ENCODE data around the gene C3orf70. TPM values are rescaled to one million over a fixed set of nuclear protein-coding genes. Genes with fewer than 3 reads are reported as not detected.

The C3orf70 gene
- polyA plus RNA-seq, 1 experiment = 3.9 TPM

- DNase-seq (ENCODE audit: low read depth) = no peak
- H3K27me3 ChIP-seq (ENCODE audit: control insufficient read depth, insufficient read depth, low read length) = no peaks in the 10 kb centered on the region
- CTCF ChIA-PET = no interaction called here
- no peak for TF ChIP-seq CTCF (IDR thresholded peaks at IDR 0.05; ENCODE audit: insufficient read depth, low read depth, low read length)
- POLR2A ChIA-PET = interaction anchor here (0.5 kb wide), 1 partner anchor 9 kb away, joined by 3 read pairs; no protein-coding TSS in a partner anchor
- H3K36me3 ChIP-seq (ENCODE audit: control insufficient read depth, insufficient read depth, low read length) = no peaks in the 10 kb centered on the region
- H3K4me3 ChIP-seq (ENCODE audit: low read depth, low read length) = no peak overlapping the region
Measured at GRCh38 chr3:185059766-185060165, 93.1 kb downstream of the C3orf70 start.

GRCh38 chr3:185058796-185059195 is 94.1 kb downstream of the C3orf70 start:
- ChIA-PET CTCF (no interaction called here), POLR2A (no interaction called here)
- no peak for DNase-seq (ENCODE audit: low read depth)
- H3K4me3 ChIP-seq (ENCODE audit: low read depth, low read length) = no peak overlapping the region
- TF ChIP-seq CTCF (IDR thresholded peaks at IDR 0.05; ENCODE audit: insufficient read depth, low read depth, low read length) = no peak
- no peaks in the 10 kb centered on the region for H3K27me3 ChIP-seq (ENCODE audit: control insufficient read depth, insufficient read depth, low read length)
- no peaks in the 10 kb centered on the region for H3K36me3 ChIP-seq (ENCODE audit: control insufficient read depth, insufficient read depth, low read length)

GRCh38 chr3:185057829-185058228 is 95.0 kb downstream of the C3orf70 start:
- POLR2A ChIA-PET = no interaction called here
- no peak overlapping the region for H3K4me3 ChIP-seq (ENCODE audit: low read depth, low read length)
- no peak for DNase-seq (ENCODE audit: low read depth)
- no peak for TF ChIP-seq CTCF (IDR thresholded peaks at IDR 0.05; ENCODE audit: insufficient read depth, low read depth, low read length)
- no peaks in the 10 kb centered on the region for H3K36me3 ChIP-seq (ENCODE audit: control insufficient read depth, insufficient read depth, low read length)
- CTCF ChIA-PET = no interaction called here
- no peaks in the 10 kb centered on the region for H3K27me3 ChIP-seq (ENCODE audit: control insufficient read depth, insufficient read depth, low read length)

- Histone ChIP-seq H3K27me3 (ENCODE audit: control insufficient read depth, insufficient read depth, low read length) (no peaks in the 10 kb centered on the region), H3K4me3 (ENCODE audit: low read depth, low read length) (no peak overlapping the region), H3K36me3 (ENCODE audit: control insufficient read depth, insufficient read depth, low read length) (peaks cover 3% of the 10 kb centered on the region; the same call in 1 of the 2 replicates)
- no peak for TF ChIP-seq CTCF (IDR thresholded peaks at IDR 0.05; ENCODE audit: insufficient read depth, low read depth, low read length)
- no peak for DNase-seq (ENCODE audit: low read depth)
- ChIA-PET CTCF (interaction anchor here (0.8 kb wide), 1 partner anchor 14 kb away, joined by 5 read pairs; no protein-coding TSS in a partner anchor), POLR2A (no interaction called here)
Measured at GRCh38 chr3:185056908-185057307, 96.0 kb downstream of the C3orf70 start.

GRCh38 chr3:185052631-185053030 is 100.2 kb downstream of the C3orf70 start:
- Histone ChIP-seq H3K27me3 (ENCODE audit: control insufficient read depth, insufficient read depth, low read length) (no peaks in the 10 kb centered on the region), H3K4me3 (ENCODE audit: low read depth, low read length) (no peak overlapping the region), H3K36me3 (ENCODE audit: control insufficient read depth, insufficient read depth, low read length) (peaks cover 12% of the 10 kb centered on the region)
- CTCF ChIA-PET = interaction anchor here (1.7 kb wide), 1 partner anchor 11 kb away, joined by 3 read pairs; no protein-coding TSS in a partner anchor
- no peak for DNase-seq (ENCODE audit: low read depth)
- no peak for TF ChIP-seq CTCF (IDR thresholded peaks at IDR 0.05; ENCODE audit: insufficient read depth, low read depth, low read length)
- POLR2A ChIA-PET = no interaction called here
